Vagina (tissue), 2 donors: Measurements from ENCODE around the gene SLC9A9.

ENCODE experiments used
- POLR2A ChIP-seq, 2 donors: fragments of 450-650 bp; IDR thresholded peaks; one replicate each; pipeline ENCODE4 v1.6.1; 2017; ENCODE audit warnings: antibody characterized with exemption in 2 of 2, mild to moderate bottlenecking in 2 of 2, moderate library complexity in 2 of 2
- TF ChIP-seq, protein P1 (sequence below), 3 experiments: fragments of 450-650 bp in 2 of 3; fragments of 200-600 bp in 1 of 3; sonication (generic) in 1 of 3; IDR thresholded peaks; one replicate each; pipeline ENCODE4 v1.5.1; 2017 to 2019; ENCODE audit warnings: antibody characterized with exemption in 3 of 3, mild to moderate bottlenecking in 2 of 3, moderate library complexity in 2 of 3

DNA sequence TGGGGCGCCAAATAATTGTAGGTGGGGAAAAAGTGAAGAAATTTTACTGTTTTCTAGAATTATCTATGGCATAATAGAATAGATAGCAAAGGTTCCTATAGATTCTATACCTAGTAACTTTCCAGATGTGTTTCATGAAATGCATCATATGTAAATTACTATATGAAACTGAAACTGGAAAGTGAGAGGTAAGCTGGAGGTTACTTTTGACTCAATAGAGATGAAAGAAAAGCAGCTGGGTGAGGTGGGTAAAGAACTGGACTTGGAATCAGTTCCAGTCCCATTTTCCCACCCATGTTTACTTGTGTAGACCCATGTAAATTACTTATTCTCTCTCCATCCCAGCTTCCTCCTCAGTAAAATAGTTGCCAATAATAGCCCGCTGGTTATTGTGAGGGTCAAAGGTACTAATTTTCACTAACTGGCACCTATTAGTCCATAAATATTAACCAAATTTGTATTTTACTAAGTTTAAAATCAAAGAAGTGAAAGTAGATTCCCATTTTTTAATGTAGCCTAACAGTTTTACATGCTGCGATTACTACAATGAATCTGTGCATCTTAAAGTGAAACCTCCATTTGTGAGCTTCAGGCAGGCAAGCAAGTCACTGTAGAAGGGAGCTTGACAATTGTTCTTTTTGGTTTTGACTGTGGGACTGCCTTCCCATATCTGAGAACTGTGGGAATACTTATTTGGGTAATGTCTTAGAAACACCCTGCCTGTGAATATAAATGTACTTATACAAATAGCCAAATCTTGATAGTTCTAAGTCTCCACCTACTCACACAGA is 312.1 kb downstream of the SLC9A9 start:
- TF ChIP-seq, protein P1, sequence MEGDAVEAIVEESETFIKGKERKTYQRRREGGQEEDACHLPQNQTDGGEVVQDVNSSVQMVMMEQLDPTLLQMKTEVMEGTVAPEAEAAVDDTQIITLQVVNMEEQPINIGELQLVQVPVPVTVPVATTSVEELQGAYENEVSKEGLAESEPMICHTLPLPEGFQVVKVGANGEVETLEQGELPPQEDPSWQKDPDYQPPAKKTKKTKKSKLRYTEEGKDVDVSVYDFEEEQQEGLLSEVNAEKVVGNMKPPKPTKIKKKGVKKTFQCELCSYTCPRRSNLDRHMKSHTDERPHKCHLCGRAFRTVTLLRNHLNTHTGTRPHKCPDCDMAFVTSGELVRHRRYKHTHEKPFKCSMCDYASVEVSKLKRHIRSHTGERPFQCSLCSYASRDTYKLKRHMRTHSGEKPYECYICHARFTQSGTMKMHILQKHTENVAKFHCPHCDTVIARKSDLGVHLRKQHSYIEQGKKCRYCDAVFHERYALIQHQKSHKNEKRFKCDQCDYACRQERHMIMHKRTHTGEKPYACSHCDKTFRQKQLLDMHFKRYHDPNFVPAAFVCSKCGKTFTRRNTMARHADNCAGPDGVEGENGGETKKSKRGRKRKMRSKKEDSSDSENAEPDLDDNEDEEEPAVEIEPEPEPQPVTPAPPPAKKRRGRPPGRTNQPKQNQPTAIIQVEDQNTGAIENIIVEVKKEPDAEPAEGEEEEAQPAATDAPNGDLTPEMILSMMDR (IDR thresholded peaks at IDR 0.05): no peak
- TF ChIP-seq POLR2A (IDR thresholded peaks at IDR 0.05): no peak
